NCI-H2107 treated with DMSO at 0.1 percent for 48 hours (cell line): ENCODE data around the gene MEF2A.
"Not testable (repeated sequence)": the region's sequence is repeated elsewhere in the genome, so short reads cannot be mapped to it uniquely, and the experiment has no call there.

Experiments used
- DNase-seq: peaks from one replicate; lab custom pipeline; 2025; ENCODE audit not compliant: unreplicated experiment; lab: John Stamatoyannopoulos, UW

The MEF2A gene

DNA sequence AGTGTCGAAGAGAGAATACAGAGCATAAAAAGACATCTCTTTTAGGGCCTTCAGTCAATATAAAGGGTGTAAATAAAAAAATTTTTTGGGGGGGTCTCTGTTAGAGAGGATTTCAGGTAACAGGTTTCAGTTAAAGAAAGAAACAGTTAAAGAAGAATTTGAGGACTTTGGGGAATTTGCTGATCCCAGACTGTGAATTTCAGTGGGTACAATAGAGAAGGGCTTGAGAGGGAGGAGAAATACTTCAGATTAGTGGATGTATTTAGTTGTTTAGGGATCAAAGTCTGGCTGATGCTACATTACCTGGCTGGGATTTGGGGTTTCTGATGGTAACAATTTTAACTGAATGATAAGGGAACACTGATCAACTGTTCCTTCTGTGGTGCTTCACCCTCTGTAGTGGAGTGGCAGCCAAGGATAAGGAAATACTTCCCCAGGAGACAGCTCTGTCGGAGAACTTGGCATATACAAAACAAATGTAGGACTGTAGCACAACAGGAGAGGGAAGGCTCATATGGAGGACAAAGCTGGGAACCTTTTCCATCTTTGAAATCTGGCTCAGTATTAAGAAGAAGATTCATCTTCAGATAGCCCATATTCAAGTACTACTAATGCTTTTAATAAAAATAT, 79.2 kb downstream of the MEF2A start:
- no peak for DNase-seq

GRCh38 chr15:99645543-99645935, 79.8 kb downstream of the MEF2A start:
- DNase-seq, result no peak

DNA sequence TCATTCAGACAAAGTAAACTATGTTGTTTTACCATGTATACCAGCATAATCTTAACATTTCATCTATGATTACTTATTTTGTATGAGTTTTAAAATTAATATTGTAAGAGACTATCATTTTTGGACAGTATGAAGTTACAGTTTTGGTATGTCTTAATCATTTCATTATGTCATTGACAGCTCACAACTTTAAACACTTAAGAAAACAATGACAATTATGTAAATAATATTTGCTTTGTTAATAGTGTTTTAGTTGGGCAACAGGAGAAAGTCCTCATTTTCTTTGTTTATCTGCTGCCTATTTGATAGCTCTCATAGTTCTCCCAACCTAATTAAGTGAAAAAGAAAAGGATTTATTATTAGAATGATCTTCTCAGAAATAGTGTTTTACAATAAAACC, 80.2 kb downstream of the MEF2A start:
- no peak for DNase-seq

- no peak for DNase-seq
Observed at GRCh38 chr15:99651023-99651807, 85.4 kb downstream of the MEF2A start.

GRCh38 chr15:99656205-99656604, 90.4 kb downstream of the MEF2A start:
- no peak for DNase-seq

GRCh38 chr15:99657996-99658395, 92.2 kb downstream of the MEF2A start:
- no peak for DNase-seq

GRCh38 chr15:99662903-99663302, 97.1 kb downstream of the MEF2A start:
- no peak for DNase-seq

DNA sequence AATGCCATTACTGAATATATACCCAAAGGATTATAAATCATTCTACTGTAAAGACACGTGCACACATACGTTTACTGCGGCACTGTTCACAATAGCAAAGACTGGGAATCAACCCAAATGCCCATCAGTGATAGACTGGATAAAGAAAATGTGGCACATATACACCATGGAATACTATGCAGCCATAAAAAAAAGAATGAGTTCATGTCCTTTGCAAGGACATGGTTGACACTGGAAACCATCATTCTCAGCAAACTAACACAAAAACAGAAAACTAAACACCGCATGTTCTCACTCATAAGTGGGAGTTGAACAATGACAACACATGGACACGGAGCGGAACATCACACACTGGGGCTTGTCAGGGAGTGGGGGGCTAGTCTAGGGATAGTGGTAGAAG, 100.3 kb downstream of the MEF2A start:
- DNase-seq, result not testable (repeated sequence)

DNA sequence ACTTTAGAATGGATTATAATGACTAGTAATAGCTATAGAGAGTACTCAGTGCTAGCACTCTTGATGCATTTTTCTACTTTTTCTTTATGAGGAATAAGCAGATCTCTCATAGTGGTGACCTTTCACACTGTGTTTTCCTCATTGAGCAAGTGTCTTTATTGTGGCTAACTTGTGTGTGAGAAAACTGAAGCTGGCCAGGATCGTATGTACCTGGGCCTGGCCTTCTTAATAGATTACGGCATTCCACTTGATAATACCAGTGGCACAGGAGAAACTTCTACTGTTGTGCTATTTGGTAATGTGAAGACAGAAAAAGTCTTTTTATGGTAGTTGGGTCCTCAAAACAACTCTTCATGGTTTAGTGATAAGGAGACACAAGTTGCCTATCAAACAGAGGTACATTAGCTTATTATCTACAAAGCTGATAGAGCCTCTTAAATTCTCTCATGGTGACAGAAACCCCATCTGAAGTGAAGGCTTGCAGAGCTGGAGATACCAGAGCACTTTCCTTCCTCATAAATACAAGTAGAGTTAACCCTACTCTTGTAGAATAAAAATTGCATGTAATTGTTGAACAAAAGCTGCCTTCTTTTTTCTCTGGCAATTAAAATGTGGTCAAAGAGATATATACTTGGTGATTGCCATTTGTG, 102.9 kb downstream of the MEF2A start:
- no peak for DNase-seq

DNA sequence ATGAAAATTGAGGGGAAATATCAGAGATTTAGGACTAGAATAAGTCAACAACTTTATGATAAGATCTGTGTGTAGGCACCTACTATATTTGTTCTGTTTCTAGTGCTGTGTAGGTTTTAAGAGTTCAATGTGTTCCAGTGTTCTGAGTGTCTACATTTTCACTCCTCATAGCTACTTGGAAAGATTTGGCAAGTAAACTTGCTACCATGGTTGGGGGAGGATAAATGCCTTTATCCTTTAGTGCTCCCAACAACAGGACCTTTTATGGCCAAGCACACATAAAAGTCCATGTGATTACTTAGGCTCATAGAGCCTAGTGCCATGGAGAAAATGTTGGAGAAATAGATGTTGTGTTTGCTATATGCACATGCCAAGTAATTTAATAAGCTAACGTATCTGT, 103.5 kb downstream of the MEF2A start:
- no peak for DNase-seq

GRCh38 chr15:99671926-99672635, 106.3 kb downstream of the MEF2A start:
- no peak for DNase-seq

GRCh38 chr15:99673111-99673510, 107.3 kb downstream of the MEF2A start:
- DNase-seq, result no peak

DNA sequence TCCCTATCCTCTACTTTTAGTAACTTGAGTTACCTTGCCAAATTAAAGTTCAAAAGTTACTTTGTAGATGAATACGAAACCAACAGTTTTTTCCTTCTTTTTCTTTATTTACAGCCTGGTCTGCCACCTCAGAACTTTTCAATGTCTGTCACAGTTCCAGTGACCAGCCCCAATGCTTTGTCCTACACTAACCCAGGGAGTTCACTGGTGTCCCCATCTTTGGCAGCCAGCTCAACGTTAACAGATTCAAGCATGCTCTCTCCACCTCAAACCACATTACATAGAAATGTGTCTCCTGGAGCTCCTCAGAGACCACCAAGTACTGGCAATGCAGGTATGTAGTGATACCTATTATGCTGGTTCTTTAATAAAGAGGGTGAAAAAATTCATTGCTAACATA, 108.5 kb downstream of the MEF2A start:
- no peak for DNase-seq

DNA sequence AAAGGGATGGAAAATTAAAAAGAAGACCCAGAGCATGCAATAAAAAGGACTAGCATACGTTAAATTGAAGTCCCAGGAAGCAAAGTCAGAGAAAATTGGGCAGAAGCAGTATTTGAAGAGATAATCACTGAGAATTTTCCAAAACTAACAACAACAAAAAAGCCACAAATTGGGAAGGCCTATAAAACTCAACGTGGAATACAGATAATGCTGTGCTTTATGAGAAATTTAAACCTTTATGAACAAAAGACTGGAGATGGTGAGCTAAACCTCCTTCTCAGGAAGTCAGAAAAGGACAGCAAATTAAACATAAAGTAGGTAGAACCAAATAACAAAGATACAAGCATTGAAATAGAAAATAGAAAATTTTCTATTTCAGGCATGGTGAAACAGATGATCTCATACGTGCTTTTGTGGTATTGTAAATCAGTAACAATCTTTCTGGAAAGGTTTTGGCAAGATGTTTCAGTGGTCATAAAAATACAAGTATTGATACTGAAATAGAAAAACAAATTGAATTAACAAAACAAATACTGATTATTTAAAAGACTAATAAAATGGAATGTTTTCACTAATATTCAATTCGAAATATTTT, 111.9 kb downstream of the MEF2A start:
- no peak for DNase-seq

GRCh38 chr15:99680276-99680675, 114.5 kb downstream of the MEF2A start:
- no peak for DNase-seq

- DNase-seq, result no peak
Observed at GRCh38 chr15:99681990-99682389, 116.2 kb downstream of the MEF2A start.

DNA sequence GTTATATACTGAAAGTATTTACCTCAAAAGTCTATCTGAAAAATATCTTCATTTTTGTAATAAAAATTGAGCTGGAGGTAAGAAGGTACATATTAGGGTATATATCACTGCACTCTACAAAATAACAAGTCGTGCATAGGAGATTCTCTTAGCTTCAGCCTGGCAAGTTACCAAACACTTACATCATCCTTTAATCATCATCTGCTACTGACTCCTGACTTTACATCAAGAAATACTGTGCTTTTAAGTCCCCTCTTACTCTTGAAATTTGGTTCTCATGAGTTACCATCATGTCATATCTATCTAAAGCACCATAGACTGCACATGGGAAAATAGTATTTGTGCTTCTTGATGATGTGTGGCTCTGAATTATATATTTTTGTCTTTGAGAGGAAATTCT, 116.7 kb downstream of the MEF2A start:
- DNase-seq, result no peak

DNA sequence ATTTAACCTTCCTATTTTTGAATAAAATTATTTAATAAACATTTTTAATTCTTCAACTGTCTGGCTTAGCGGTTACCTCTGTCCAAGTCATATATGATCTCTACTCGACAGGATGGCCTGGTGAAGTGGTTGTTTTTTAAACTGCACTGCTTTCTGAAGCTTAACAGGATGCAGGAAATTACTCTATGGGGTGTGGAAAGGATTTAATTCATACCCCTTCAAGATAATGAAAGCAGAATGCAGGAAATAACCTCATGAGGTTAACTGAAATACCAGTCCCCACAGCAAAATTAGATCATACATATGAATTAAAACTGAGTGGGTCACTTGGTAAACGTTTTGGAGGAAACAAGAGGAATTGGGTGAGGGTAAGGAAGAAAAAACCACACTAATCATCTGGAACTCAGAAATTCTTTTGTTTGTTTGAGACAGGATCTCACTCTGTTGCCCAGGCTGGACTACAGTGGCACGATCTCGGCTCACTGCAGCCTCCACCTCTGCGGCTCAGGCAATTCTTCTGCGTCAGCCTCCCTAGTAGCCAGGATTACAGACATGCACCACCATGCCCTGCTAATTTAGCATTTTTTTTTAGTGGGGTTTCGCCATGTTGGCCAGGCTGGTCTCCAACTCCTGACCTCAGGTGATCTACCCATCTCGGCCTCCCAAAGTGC, 117.4 kb downstream of the MEF2A start:
- no peak for DNase-seq

- DNase-seq, result no peak
Observed at GRCh38 chr15:99686290-99686689, 120.5 kb downstream of the MEF2A start.

DNA sequence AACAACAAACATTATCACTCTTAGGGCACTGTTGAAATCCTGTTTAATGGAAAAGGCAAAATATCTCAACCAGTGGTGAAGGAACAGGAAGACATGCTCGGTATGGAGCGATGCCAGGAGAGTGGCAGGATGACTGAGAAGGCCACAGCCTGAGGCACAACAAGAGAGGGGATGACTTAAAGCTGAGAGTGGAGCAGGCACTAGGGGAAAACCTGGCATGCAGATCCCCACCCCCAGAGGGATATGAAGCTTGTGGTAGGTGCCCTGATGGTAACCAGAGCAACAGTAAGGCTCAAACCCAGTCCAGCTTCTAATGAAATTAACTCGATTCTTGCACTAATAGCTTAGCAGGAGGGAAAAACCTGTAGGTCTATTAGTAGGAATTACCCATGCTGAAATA, 127.0 kb downstream of the MEF2A start:
- DNase-seq, result no peak

DNA sequence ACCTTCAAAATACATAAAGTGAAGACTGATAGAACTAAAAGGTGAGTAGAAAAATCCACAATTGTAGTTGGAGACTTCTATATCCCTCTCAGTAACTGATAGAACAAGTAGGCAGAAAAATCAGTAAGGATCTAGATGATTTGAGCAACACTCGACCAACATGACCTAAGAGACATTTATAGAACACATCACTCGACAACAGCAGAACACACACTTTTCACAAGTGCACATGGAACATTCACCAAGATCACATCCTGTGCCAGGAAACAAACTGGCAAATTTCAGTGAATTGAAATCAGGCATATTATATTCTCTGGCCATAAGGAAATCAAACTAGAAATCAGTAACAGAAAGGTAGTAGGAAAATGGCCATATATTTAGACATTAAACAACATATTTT, 130.3 kb downstream of the MEF2A start:
- DNase-seq, result no peak
